Upper lobe of left lung (tissue), 4 donors: ENCODE data around the gene MAN1B1.

Experiments
- EP300 ChIP-seq, 4 donors: sonication (generic); formaldehyde crosslinking; IDR thresholded peaks; one replicate each; pipeline ENCODE4 v1.5.1; 2017; ENCODE audit warnings: antibody characterized with exemption in 4 of 4, control low read depth in 2 of 4
- POLR2A ChIP-seq, 4 donors: fragments of 450-650 bp; IDR thresholded peaks; one replicate each; pipeline ENCODE4 v1.5.1; 2016 to 2017; ENCODE audit warnings: antibody characterized with exemption in 4 of 4, mild to moderate bottlenecking in 2 of 4
- POLR2AphosphoS5 ChIP-seq, 2 donors: sonication (generic); formaldehyde crosslinking; IDR thresholded peaks; one replicate each; pipeline ENCODE4 v1.5.1; 2017; ENCODE audit warnings: antibody characterized with exemption in 2 of 2
- TF ChIP-seq, protein P1 (sequence below), 6 experiments: fragments of 450-650 bp in 4 of 6; fragments of 200-600 bp in 2 of 6; sonication (generic) in 2 of 6; IDR thresholded peaks; one replicate each; pipeline ENCODE4 v1.5.1; 2016 to 2019; ENCODE audit warnings: antibody characterized with exemption in 6 of 6

GRCh38 chr9:137053944-137054931 is 32.5 kb upstream of the MAN1B1 start, which contains the start of gene ENTPD2:
- TF ChIP-seq POLR2A (IDR thresholded peaks at IDR 0.05): peak in 1 of 4 donors; percentile 12
- TF ChIP-seq POLR2AphosphoS5 (IDR thresholded peaks at IDR 0.05): no peak
- no peak for TF ChIP-seq EP300 (IDR thresholded peaks at IDR 0.05)
- TF ChIP-seq, protein P1, sequence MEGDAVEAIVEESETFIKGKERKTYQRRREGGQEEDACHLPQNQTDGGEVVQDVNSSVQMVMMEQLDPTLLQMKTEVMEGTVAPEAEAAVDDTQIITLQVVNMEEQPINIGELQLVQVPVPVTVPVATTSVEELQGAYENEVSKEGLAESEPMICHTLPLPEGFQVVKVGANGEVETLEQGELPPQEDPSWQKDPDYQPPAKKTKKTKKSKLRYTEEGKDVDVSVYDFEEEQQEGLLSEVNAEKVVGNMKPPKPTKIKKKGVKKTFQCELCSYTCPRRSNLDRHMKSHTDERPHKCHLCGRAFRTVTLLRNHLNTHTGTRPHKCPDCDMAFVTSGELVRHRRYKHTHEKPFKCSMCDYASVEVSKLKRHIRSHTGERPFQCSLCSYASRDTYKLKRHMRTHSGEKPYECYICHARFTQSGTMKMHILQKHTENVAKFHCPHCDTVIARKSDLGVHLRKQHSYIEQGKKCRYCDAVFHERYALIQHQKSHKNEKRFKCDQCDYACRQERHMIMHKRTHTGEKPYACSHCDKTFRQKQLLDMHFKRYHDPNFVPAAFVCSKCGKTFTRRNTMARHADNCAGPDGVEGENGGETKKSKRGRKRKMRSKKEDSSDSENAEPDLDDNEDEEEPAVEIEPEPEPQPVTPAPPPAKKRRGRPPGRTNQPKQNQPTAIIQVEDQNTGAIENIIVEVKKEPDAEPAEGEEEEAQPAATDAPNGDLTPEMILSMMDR (IDR thresholded peaks at IDR 0.05): peak in 1 of 6 experiments; percentile 1
